RWPE1 (cell line): Measurements from ENCODE around the gene FILIP1L.

Experiments used
- CTCF ChIA-PET: fragments of 350-600 bp; sonication (Branson Sonifier 250); formaldehyde crosslinking; extraction: SDS; loops from one replicate; lab custom pipeline; 2021; lab: Yijun Ruan, JAX
- POLR2A ChIA-PET: fragments of 400-600 bp; formaldehyde crosslinking; extraction: SDS; loops from one replicate; lab custom pipeline; 2020; ENCODE audit warnings: antibody characterized with exemption; ENCODE audit not compliant: low non-redundant PET; lab: Yijun Ruan, JAX
- DNase-seq: peaks from one replicate; pipeline ENCODE4 v3.0.0; 2012; ENCODE audit warnings: low spot score
- H3K27ac ChIP-seq: fragments of 450-650 bp; 2 replicates; pipeline ENCODE4 v1.5.1; 2017
- TF ChIP-seq, protein P1 (sequence below): fragments of 450-650 bp; conservative IDR thresholded peaks from 2 replicates; pipeline ENCODE4 v1.5.1; 2017; ENCODE audit warnings: low read depth, mild to moderate bottlenecking

FILIP1L gene

DNA sequence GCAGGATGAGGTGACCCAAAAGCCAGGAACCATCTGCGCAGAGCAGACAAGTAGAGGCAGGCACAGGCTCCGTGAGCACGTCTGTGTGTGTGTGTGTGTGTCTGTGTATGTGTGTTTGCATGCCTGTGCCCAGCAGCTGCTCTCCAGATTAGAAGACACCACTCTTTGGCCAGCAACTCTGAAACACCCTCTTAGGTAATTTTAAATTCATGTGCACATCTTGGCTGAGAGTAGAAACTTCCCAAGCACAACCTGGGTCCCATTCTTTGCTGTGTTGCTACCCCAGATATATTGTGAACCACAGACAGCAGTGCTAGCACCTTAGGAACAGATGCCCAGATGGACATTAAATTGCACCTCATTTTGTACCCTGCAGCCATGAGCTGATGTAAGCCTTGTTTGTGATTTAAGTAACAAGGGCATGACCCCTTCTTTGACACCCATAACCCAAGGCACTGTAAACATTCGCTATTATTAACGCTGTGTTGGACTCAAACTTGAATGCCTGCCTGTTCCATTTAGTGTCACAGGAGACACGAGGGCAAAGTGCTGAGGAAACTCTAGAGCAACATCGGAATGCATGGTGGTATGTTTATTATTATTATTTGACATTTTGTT is at the start of gene FILIP1L:
TSS of gene FILIP1L (minus strand) at position 89 of the 618 bp plus-strand sequence.
- TF ChIP-seq, protein P1, sequence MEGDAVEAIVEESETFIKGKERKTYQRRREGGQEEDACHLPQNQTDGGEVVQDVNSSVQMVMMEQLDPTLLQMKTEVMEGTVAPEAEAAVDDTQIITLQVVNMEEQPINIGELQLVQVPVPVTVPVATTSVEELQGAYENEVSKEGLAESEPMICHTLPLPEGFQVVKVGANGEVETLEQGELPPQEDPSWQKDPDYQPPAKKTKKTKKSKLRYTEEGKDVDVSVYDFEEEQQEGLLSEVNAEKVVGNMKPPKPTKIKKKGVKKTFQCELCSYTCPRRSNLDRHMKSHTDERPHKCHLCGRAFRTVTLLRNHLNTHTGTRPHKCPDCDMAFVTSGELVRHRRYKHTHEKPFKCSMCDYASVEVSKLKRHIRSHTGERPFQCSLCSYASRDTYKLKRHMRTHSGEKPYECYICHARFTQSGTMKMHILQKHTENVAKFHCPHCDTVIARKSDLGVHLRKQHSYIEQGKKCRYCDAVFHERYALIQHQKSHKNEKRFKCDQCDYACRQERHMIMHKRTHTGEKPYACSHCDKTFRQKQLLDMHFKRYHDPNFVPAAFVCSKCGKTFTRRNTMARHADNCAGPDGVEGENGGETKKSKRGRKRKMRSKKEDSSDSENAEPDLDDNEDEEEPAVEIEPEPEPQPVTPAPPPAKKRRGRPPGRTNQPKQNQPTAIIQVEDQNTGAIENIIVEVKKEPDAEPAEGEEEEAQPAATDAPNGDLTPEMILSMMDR = no peak
- ChIA-PET CTCF (no interaction called here), POLR2A (no interaction called here)
- no peak within 1 kb of the TSS for H3K27ac ChIP-seq
- DNase-seq = no peak

DNA sequence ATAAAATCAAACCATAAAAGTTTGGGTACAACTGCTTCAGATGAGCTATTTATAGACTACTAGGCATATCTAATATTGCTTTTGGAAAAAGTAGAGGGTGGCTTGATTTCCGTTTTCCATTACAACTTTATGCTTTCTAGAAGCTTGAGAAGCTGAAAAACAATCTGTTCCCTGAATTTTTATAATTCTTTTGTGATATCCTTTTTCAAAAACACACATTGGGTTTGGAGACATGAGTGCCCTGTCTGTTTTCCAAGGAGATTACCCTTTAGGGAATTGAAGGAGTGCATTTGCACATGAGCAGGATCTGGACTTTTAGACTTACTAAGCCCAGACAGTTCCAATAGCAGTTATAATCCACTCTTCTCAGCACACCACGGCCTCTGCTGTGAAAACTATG is 49.5 kb upstream of the FILIP1L start:
- ChIA-PET POLR2A (no interaction called here), CTCF (no interaction called here)
- H3K27ac ChIP-seq = no peak overlapping the region
- no peak for DNase-seq
- TF ChIP-seq, protein P1 = no peak

DNA sequence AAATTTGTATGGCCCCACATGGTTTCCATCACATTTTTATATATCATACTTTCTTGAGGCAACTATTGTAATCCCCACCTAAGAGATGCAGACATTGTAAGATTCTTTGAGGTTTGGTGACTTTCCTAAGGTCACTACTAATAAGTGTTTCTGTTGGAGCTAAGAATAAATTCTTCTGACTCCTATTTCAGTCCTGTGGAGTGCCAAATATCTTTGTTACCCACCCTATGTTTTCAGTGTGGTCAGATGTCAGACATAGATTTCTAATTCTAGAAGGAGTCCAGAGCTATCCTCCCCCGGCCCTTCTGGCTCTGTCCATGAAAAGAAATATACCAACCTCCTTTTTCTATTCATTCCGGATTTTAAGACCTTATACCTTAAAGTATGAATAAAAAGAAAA is 46.2 kb upstream of the FILIP1L start:
- ChIA-PET CTCF (no interaction called here), POLR2A (no interaction called here)
- TF ChIP-seq, protein P1 = no peak
- no peak for DNase-seq
- H3K27ac ChIP-seq = no peak overlapping the region

DNA sequence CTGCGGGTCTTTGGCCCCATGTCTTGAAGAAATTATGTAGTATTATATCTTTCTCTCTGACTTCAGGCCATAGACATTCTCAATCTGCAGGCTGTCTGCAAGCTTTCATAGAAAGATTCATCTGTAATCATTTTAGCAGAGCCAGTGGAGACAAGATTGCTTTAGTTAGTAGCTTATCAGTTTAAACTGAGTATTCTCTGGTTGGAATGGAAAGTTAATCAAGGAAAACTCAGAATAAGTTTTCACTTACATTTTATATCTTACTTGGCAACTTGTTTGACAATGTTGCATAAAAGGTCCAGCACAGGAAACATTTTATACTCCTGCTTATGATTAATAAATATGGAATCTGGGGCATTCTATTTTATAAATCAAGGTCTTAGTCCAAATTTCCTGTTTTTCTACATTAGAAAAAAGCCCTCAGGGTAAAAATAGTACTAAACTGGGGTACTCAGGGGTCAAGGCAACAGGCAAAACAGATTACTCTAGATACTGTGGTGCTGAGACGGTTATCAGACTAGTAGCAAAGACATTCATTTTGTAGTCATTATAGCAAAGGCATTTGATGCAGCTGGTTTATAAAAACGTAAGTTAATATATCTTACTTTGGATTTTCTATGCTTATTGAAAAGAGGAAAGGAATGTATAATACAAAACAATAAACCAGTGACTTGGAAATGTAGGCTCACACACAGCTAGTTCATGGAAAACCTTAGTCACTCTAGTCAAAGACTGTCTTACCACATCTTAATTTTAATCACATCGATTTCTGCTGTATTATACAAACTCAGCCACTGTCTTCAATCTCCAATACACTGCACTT is 45.2 kb upstream of the FILIP1L start:
- CTCF ChIA-PET = no interaction called here
- DNase-seq = peak; percentile 48
- TF ChIP-seq, protein P1 = no peak
- H3K27ac ChIP-seq = no peak overlapping the region
- POLR2A ChIA-PET = no interaction called here

DNA sequence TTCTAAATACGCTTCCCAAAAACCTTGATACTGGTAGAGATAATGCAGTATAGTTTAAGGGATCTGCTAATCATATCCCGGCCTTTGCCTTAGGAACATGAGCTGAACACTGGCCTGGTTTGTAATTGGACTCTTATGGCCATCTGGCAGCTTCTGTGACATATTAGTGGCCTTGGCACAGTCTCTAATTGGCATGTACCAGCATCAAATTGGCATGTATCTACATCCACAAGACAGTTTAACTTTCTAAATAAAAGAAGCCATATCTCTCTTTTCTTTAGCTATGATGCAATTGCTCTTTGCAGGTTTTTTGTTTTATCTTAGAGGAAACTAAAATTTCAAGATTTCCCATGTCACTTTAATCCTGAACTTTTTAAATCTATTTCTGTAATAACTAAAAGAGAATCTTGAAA is 44.6 kb upstream of the FILIP1L start:
- no peak for DNase-seq
- ChIA-PET CTCF (no interaction called here), POLR2A (no interaction called here)
- no peak overlapping the region for H3K27ac ChIP-seq
- TF ChIP-seq, protein P1 = no peak

DNA sequence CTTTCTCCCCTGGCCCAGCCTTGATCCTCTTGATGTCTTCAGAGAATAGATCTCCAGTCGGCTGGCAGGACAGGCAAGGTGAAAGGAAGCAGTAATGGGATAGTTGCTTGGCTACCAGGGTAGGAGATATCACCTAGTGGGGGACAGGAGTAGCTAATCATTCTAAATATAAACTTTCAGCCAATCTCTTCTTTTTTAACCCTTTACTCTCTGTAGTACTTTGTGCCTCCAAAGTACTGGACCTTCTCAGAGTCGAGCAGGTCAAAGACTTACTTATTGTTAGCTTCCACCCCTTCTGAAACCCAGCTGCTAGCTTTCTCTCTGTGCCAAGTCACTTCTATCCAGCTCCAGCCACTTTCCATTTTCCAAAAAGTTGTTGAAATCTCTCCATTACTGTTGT is 43.4 kb upstream of the FILIP1L start:
- POLR2A ChIA-PET = no interaction called here
- DNase-seq = no peak
- TF ChIP-seq, protein P1 = no peak
- CTCF ChIA-PET = no interaction called here
- no peak overlapping the region for H3K27ac ChIP-seq
